IPS-20b (cell line): ENCODE results near the gene TBC1D21.

Experiments used
- H3K27ac ChIP-seq: one replicate; pipeline ENCODE4 v1.5.1; 2013; ENCODE audit warnings: low read length
- H3K27me3 ChIP-seq: 2 replicates; pipeline ENCODE4 v1.6.1; 2013; ENCODE audit warnings: mild to moderate bottlenecking, low read length, inconsistent platforms; ENCODE audit not compliant: insufficient read depth
- H3K36me3 ChIP-seq: 2 replicates; pipeline ENCODE4 v1.6.1; 2013; ENCODE audit warnings: low read depth, mild to moderate bottlenecking, inconsistent platforms, low read length, moderate library complexity; ENCODE audit not compliant: insufficient read depth
- H3K4me1 ChIP-seq: 2 replicates; pipeline ENCODE4 v1.6.1; 2013; ENCODE audit warnings: mild to moderate bottlenecking, control low read depth, inconsistent platforms, low read length, moderate library complexity; ENCODE audit not compliant: insufficient read depth
- H3K4me3 ChIP-seq: 2 replicates; pipeline ENCODE4 v1.5.1; 2013; ENCODE audit warnings: mild to moderate bottlenecking, low read length, inconsistent platforms
- H3K9ac ChIP-seq: 2 replicates; pipeline ENCODE4 v1.6.1; 2013; ENCODE audit warnings: low read depth, mild to moderate bottlenecking, inconsistent platforms, low read length, moderate library complexity
- H3K9me3 ChIP-seq: 2 replicates; pipeline ENCODE4 v1.6.1; 2013; ENCODE audit warnings: mild to moderate bottlenecking, low read depth, low read length, inconsistent platforms; ENCODE audit not compliant: insufficient read depth

Gene TBC1D21

GRCh38 chr15:73844356-73844755 lies 29.0 kb upstream of the TBC1D21 start:
- H3K36me3 ChIP-seq = no peaks in the 10 kb centered on the region
- H3K27ac ChIP-seq = no peak overlapping the region
- no peak overlapping the region for H3K9ac ChIP-seq
- H3K27me3 ChIP-seq = peaks cover 10% of the 10 kb centered on the region; the same call in 1 of the 2 replicates
- H3K4me1 ChIP-seq = no peaks in the 10 kb centered on the region; the same call in 1 of the 2 replicates
- no peaks in the 10 kb centered on the region for H3K9me3 ChIP-seq
- H3K4me3 ChIP-seq = no peak overlapping the region

GRCh38 chr15:73845507-73845906 lies 27.9 kb upstream of the TBC1D21 start:
- Histone ChIP-seq H3K27me3 (no peaks in the 10 kb centered on the region), H3K4me3 (no peak overlapping the region)

DNA sequence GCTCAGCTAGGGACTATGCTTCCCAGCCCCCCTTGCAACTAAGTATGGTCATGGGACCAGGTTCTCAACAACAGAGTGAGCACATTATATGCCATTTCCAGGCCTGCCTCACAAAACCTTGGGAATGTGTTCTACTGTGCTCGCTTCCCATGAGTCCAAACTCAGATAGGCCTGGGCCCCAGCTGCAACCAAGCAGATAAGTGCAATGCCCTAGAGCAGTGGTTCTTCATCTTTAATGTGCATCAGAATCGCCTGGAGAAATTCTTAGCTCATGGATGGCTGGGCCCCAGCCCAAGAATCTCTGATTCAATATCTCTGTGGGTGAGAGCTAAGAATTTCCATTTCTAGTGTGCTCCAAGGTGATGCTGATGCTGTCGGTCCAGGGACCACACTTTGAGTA lies 27.5 kb upstream of the TBC1D21 start:
- Histone ChIP-seq H3K27me3 (no peaks in the 10 kb centered on the region), H3K4me1 (no peaks in the 10 kb centered on the region; the same call in 1 of the 2 replicates), H3K36me3 (no peaks in the 10 kb centered on the region), H3K4me3 (no peak overlapping the region), H3K9ac (no peak overlapping the region), H3K9me3 (no peaks in the 10 kb centered on the region), H3K27ac (no peak overlapping the region)

More at GRCh38 chr15:73845507-73845906, 27.9 kb upstream of the TBC1D21 start:
- no peaks in the 10 kb centered on the region; the same call in 1 of the 2 replicates for H3K4me1 ChIP-seq
- H3K36me3 ChIP-seq = no peaks in the 10 kb centered on the region
- no peaks in the 10 kb centered on the region for H3K9me3 ChIP-seq
- no peak overlapping the region for H3K27ac ChIP-seq
- no peak overlapping the region for H3K9ac ChIP-seq

GRCh38 chr15:73849641-73850040 lies 23.7 kb upstream of the TBC1D21 start:
- Histone ChIP-seq H3K9me3 (no peaks in the 10 kb centered on the region), H3K9ac (no peak overlapping the region), H3K36me3 (no peaks in the 10 kb centered on the region), H3K27ac (no peak overlapping the region), H3K4me3 (no peak overlapping the region), H3K4me1 (no peaks in the 10 kb centered on the region), H3K27me3 (no peaks in the 10 kb centered on the region)

- Histone ChIP-seq H3K9ac (no peak overlapping the region), H3K4me3 (no peak overlapping the region), H3K36me3 (no peaks in the 10 kb centered on the region), H3K9me3 (no peaks in the 10 kb centered on the region), H3K27ac (no peak overlapping the region), H3K27me3 (no peaks in the 10 kb centered on the region), H3K4me1 (no peaks in the 10 kb centered on the region)
Observed at GRCh38 chr15:73850228-73850627, 23.1 kb upstream of the TBC1D21 start.

DNA sequence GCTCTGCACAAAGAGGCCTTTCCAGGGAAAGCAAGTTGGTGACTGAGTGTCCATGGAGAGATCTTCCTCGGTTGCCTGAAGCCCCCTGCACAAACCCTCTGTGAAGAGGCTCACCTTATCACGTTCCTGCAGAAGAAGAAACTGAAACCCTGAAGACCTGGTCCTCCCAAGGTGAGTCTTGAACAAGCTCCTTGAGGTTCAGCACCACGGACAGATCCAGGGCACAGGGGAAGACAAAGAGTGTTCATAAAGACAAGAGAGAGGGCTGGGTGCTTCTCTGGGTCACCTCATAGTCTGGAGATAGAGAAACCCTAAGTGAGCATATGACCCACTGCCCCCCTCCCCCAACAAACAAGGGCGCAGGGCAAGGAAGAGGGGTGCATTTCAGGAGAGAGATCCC lies 21.7 kb upstream of the TBC1D21 start:
- Histone ChIP-seq H3K27me3 (no peaks in the 10 kb centered on the region), H3K4me1 (peaks cover 4% of the 10 kb centered on the region; the same call in 1 of the 2 replicates), H3K36me3 (no peaks in the 10 kb centered on the region), H3K4me3 (no peak overlapping the region), H3K9me3 (no peaks in the 10 kb centered on the region), H3K9ac (no peak overlapping the region), H3K27ac (no peak overlapping the region)

GRCh38 chr15:73852507-73852906 lies 20.9 kb upstream of the TBC1D21 start:
- Histone ChIP-seq H3K4me3 (no peak overlapping the region), H3K27ac (no peak overlapping the region), H3K9ac (no peak overlapping the region), H3K9me3 (no peaks in the 10 kb centered on the region), H3K4me1 (peaks cover 4% of the 10 kb centered on the region; the same call in 1 of the 2 replicates), H3K27me3 (no peaks in the 10 kb centered on the region), H3K36me3 (no peaks in the 10 kb centered on the region)

DNA sequence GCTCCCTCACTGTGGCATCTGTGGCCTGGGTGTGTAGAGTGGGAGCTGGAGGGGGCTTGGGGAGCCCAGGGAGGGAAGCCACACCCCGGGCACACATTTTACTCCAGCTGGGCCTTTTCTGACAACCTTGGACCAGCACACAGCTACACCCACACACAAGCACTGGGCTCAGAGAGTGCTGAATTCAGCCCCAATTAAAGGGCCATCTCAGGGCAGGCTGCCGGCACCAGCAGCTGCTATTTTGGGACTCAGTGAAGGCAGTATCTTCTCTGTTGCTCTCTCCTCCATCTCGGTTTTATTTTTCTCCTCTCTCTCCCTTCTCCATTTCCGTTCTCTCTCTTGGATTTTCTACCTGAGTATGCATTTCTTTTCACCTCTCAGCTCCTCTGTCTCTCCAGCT lies 19.1 kb upstream of the TBC1D21 start:
- Histone ChIP-seq H3K27ac (no peak overlapping the region), H3K4me1 (peaks cover 4% of the 10 kb centered on the region; the same call in 1 of the 2 replicates), H3K27me3 (no peaks in the 10 kb centered on the region), H3K36me3 (no peaks in the 10 kb centered on the region), H3K9ac (no peak overlapping the region), H3K9me3 (no peaks in the 10 kb centered on the region), H3K4me3 (no peak overlapping the region)

GRCh38 chr15:73856458-73857192 lies 16.7 kb upstream of the TBC1D21 start:
- Histone ChIP-seq H3K4me1 (peaks cover 4% of the 10 kb centered on the region; the same call in 1 of the 2 replicates), H3K27ac (no peak overlapping the region), H3K4me3 (no peak overlapping the region), H3K27me3 (no peaks in the 10 kb centered on the region), H3K36me3 (no peaks in the 10 kb centered on the region), H3K9me3 (no peaks in the 10 kb centered on the region), H3K9ac (no peak overlapping the region)

- Histone ChIP-seq H3K9ac (no peak overlapping the region), H3K9me3 (no peaks in the 10 kb centered on the region), H3K36me3 (no peaks in the 10 kb centered on the region), H3K27ac (no peak overlapping the region), H3K4me3 (no peak overlapping the region), H3K4me1 (peaks cover 7% of the 10 kb centered on the region; the same call in 1 of the 2 replicates), H3K27me3 (no peaks in the 10 kb centered on the region)
Observed at GRCh38 chr15:73857193-73857920, 16.0 kb upstream of the TBC1D21 start.

GRCh38 chr15:73858062-73858461 lies 15.3 kb upstream of the TBC1D21 start:
- Histone ChIP-seq H3K9ac (no peak overlapping the region), H3K4me1 (peaks cover 7% of the 10 kb centered on the region; the same call in 1 of the 2 replicates), H3K27me3 (no peaks in the 10 kb centered on the region), H3K9me3 (no peaks in the 10 kb centered on the region), H3K4me3 (no peak overlapping the region), H3K27ac (no peak overlapping the region), H3K36me3 (no peaks in the 10 kb centered on the region)

DNA sequence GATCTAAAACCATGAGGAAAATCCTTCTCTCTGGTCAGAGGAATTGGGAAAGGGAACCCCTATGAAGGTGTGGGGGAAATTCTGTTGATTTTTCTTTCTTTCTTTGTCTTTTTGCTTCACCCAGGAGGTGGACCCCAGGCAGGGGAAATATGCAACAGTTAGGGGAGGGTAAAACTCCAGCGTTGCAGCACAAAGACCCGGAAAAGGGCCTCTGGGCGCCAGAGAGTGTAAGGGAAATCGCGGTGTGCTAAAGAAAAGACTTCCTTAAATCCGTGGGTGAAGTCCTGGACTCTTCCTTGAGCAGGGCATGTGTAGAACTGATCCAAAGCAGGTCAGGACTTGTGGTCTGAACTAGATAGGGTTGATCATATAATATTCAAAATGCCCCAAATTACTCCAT lies 11.1 kb upstream of the TBC1D21 start:
- Histone ChIP-seq H3K4me3 (no peak overlapping the region), H3K27ac (no peak overlapping the region), H3K27me3 (no peaks in the 10 kb centered on the region), H3K4me1 (peaks cover 3% of the 10 kb centered on the region; the same call in 1 of the 2 replicates), H3K9me3 (no peaks in the 10 kb centered on the region), H3K36me3 (no peaks in the 10 kb centered on the region), H3K9ac (peak overlapping the region; percentile 17; the same call in 1 of the 2 replicates)
